Nephron (organoid): Measurements from ENCODE around the gene KDELR1.

ENCODE experiments used
- H3K27ac Mint-ChIP-seq, 3 experiments: 2 replicates each; pipeline ENCODE4 v1.8.0; 2020; ENCODE audit warnings: mixed read lengths in 3 of 3, mild to moderate bottlenecking in 2 of 3, moderate library complexity in 1 of 3
- H3K27me3 Mint-ChIP-seq: 2 replicates; pipeline ENCODE4 v1.8.0; 2021; ENCODE audit warnings: low read depth, mild to moderate bottlenecking, moderate library complexity, mixed read lengths
- H3K36me3 Mint-ChIP-seq: 2 replicates; pipeline ENCODE4 v1.8.0; 2020; ENCODE audit warnings: low read depth, mixed read lengths
- H3K4me1 Mint-ChIP-seq: 2 replicates; pipeline ENCODE4 v1.8.0; 2020; ENCODE audit warnings: mixed read lengths
- H3K4me3 Mint-ChIP-seq, 3 experiments: 2 replicates each; pipeline ENCODE4 v1.8.0; 2020; ENCODE audit warnings: mild to moderate bottlenecking in 3 of 3, mixed read lengths in 3 of 3, moderate library complexity in 2 of 3
- H3K9me3 Mint-ChIP-seq: 2 replicates; pipeline ENCODE4 v1.8.0; 2020; ENCODE audit warnings: mixed read lengths
- TF ChIP-seq, protein P1 (sequence below), 3 experiments: fragments of 200-600 bp; sonication (generic); IDR thresholded peaks; one replicate each; pipeline ENCODE4 v1.5.0; 2021; ENCODE audit warnings: antibody characterized with exemption in 3 of 3; ENCODE audit not compliant: unreplicated experiment in 3 of 3

The KDELR1 gene

DNA sequence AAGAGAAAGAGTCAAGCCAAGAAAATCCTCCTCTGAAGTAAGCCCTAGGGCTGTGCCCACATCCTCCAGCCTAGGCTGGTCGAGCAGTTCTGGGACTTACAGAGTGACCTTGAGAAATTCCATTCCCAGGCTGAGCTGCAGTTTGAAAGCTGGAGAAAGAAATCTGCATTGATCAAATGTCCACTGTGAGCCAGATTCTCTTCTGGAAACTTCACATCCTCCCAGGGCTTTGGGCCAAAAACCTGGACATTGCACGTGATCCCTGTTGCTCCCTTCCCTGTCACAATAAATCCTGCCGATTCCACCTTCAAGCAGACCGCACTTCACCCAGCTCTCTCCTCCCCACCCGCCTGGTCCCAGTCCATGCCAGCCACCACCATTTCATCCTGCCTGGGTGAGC lies 43.3 kb downstream of the KDELR1 start:
- Mint-ChIP-seq H3K27me3 (peaks cover 4% of the 10 kb centered on the region), H3K27ac (peak overlapping the region; percentile 23 to 72 (median 55)), H3K4me3 (peak overlapping the region in 1 of 3 experiments; percentile 0), H3K4me1 (peaks cover 6% of the 10 kb centered on the region), H3K36me3 (no peaks in the 10 kb centered on the region), H3K9me3 (no peaks in the 10 kb centered on the region)
- TF ChIP-seq, protein P1, sequence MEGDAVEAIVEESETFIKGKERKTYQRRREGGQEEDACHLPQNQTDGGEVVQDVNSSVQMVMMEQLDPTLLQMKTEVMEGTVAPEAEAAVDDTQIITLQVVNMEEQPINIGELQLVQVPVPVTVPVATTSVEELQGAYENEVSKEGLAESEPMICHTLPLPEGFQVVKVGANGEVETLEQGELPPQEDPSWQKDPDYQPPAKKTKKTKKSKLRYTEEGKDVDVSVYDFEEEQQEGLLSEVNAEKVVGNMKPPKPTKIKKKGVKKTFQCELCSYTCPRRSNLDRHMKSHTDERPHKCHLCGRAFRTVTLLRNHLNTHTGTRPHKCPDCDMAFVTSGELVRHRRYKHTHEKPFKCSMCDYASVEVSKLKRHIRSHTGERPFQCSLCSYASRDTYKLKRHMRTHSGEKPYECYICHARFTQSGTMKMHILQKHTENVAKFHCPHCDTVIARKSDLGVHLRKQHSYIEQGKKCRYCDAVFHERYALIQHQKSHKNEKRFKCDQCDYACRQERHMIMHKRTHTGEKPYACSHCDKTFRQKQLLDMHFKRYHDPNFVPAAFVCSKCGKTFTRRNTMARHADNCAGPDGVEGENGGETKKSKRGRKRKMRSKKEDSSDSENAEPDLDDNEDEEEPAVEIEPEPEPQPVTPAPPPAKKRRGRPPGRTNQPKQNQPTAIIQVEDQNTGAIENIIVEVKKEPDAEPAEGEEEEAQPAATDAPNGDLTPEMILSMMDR (IDR thresholded peaks at IDR 0.05; ENCODE audit: unreplicated experiment in 3 of 3), result no peak

DNA sequence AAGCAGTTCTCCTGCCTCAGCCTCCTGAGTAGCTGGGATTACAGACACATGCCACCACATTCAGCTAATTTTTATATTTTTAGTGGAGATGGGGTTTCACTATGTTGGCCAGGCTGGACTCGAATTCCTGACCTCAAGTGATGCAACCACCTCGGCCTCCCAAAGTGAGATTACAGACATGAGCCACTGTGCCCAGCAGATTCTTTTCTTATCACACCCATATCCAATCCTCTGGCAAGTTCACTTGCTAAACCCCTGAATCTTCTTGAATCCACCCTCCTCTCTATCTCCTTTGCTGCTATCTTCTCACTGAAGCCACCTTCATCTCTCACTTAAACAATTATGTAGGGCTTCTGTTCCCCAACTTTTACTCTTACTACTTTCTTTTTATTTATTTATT lies 45.2 kb downstream of the KDELR1 start:
- Mint-ChIP-seq H3K4me3 (no peak overlapping the region), H3K36me3 (no peaks in the 10 kb centered on the region), H3K9me3 (no peaks in the 10 kb centered on the region), H3K27ac (no peak overlapping the region), H3K27me3 (no peaks in the 10 kb centered on the region), H3K4me1 (peaks cover 6% of the 10 kb centered on the region)
- TF ChIP-seq, protein P1 (IDR thresholded peaks at IDR 0.05; ENCODE audit: unreplicated experiment in 3 of 3), result no peak

DNA sequence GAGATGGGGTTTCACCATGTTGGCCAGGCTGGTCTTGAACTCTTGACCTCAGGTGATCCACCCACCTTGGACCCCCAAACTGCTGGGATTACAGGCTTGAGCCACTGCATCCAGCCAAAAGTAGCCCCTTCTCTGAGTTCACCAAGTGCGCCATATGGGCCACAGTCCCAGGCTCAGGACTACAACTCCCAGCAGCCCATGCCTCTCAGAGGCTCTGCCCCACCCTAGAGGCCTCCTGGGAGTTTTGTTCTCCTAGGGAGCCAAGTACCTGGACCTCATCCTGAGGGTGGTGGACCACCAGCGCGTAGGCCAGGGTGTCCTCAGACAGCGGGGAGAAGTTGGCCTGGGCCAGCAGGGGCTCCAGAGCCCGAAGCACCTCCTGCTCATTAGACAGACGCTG lies 46.5 kb downstream of the KDELR1 start:
- Mint-ChIP-seq H3K9me3 (no peaks in the 10 kb centered on the region), H3K36me3 (no peaks in the 10 kb centered on the region), H3K27me3 (no peaks in the 10 kb centered on the region), H3K4me1 (peaks cover 6% of the 10 kb centered on the region), H3K27ac (no peak overlapping the region), H3K4me3 (no peak overlapping the region)
- TF ChIP-seq, protein P1 (IDR thresholded peaks at IDR 0.05; ENCODE audit: unreplicated experiment in 3 of 3), result no peak

DNA sequence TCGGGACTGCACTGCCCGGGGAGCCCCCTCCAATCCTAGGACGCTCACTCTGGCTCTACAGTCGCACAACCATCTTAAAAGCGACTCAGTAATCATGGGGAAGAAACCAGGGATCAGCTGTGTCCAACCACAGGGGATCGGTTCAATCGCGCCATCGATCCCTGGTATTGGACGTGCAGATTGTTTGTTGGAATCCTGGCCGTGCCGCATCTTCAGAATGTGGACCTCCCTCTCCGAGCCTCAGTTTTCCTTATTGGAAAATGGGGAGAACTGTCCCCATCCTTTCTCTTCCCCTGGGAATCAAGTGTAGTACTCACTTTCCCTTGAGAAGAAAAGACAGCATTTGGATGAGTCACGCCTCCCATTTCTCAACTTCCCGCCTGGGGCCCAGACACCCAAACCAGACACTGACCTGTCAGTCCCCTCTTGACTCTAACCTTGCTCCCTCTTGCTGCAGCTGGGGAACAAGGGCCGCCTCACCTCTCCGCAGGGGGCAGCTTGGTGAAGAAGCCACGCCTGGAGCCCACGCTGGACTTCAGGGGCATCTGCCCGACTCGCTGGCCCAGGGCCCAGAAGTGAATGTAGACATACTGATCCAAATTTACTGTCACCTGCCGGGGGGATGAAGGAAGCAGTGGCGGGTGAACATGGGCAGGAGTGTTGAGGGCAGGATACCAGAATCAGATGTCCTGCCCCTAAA lies 48.4 kb downstream of the KDELR1 start:
- TF ChIP-seq, protein P1 (IDR thresholded peaks at IDR 0.05; ENCODE audit: unreplicated experiment in 3 of 3), result no peak
- Mint-ChIP-seq H3K36me3 (no peaks in the 10 kb centered on the region), H3K27ac (no peak overlapping the region), H3K4me3 (no peak overlapping the region), H3K9me3 (no peaks in the 10 kb centered on the region), H3K27me3 (no peaks in the 10 kb centered on the region), H3K4me1 (peaks cover under 1% of the 10 kb centered on the region)

DNA sequence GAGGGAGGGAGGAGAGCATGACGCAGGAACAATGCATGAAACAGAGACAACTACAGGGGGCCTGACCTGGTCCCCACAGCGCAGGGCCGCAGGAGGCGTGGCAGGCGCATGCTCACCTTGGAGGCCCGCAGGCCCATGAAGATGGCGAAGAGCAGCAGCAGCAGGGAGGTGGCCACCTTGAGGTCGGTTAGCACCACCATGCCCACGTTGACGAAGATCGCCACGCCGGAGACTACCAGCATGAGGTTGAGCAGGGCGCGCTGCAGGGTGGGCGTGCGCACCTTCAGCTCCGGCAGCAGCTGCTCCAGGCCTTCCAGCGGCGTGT lies 49.0 kb downstream of the KDELR1 start:
- Mint-ChIP-seq H3K4me3 (no peak overlapping the region), H3K27me3 (no peaks in the 10 kb centered on the region), H3K27ac (no peak overlapping the region), H3K36me3 (no peaks in the 10 kb centered on the region), H3K4me1 (no peaks in the 10 kb centered on the region), H3K9me3 (no peaks in the 10 kb centered on the region)
- TF ChIP-seq, protein P1 (IDR thresholded peaks at IDR 0.05; ENCODE audit: unreplicated experiment in 3 of 3), result no peak
